ENCODE measurements around the gene UNG.

The UNG gene

GRCh38 chr12:109157986-109158385 is 60.6 kb downstream of the UNG start:
- no peak for DNase-seq

- DNase-seq = no peak
Observed at GRCh38 chr12:109160433-109160832, 63.0 kb downstream of the UNG start.
